ENCODE measurements around the gene UBXN6.

UBXN6 gene

DNA sequence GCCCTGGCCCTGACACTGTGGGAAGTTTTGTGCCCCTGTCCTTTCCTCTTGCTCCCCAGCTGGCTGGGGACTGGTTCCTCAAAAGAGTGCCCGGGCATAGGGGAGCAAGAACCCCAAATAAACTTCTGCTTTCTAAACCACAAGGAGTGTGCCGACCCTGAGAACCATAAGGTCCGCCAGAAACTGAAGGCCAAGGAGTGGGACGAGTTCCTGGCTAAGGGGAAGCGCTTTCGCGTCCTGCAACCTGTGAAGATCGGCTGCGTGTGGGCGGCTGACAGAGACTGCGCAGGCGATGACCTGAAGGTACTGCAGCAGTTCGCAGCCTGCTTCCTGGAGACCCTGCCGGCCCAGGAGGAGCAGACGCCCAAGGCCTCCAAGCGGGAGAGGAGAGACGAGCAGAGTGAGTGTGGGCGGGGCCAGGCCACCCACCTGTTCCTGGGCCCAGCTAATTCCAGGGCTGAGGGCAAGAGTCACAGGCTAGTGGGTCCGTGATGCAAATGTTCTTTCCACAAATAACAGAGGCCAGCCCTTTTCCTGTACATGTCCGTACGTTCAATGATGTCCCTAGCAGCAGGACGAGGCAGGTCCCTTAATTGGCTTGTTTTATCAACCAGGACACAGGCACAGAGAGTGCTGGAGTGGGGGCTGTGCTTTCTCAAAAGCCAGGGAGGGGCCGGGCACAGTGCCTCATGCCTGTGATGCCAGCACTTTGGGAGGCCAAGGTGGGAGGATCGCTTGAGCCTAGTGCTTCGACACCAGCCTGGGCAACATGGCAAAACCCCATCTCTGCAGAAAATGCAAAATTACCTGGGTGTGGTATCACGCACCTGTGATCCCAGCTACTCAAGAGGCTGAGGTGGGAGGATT, 25.6 kb downstream of the UBXN6 start:
- TF ChIP-seq, protein P1, sequence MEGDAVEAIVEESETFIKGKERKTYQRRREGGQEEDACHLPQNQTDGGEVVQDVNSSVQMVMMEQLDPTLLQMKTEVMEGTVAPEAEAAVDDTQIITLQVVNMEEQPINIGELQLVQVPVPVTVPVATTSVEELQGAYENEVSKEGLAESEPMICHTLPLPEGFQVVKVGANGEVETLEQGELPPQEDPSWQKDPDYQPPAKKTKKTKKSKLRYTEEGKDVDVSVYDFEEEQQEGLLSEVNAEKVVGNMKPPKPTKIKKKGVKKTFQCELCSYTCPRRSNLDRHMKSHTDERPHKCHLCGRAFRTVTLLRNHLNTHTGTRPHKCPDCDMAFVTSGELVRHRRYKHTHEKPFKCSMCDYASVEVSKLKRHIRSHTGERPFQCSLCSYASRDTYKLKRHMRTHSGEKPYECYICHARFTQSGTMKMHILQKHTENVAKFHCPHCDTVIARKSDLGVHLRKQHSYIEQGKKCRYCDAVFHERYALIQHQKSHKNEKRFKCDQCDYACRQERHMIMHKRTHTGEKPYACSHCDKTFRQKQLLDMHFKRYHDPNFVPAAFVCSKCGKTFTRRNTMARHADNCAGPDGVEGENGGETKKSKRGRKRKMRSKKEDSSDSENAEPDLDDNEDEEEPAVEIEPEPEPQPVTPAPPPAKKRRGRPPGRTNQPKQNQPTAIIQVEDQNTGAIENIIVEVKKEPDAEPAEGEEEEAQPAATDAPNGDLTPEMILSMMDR (IDR thresholded peaks at IDR 0.05), result no peak
- no peak for TF ChIP-seq ZFX (IDR thresholded peaks at IDR 0.05; ENCODE audit: borderline replicate concordance)
- H3K27ac ChIP-seq, result no peak overlapping the region

DNA sequence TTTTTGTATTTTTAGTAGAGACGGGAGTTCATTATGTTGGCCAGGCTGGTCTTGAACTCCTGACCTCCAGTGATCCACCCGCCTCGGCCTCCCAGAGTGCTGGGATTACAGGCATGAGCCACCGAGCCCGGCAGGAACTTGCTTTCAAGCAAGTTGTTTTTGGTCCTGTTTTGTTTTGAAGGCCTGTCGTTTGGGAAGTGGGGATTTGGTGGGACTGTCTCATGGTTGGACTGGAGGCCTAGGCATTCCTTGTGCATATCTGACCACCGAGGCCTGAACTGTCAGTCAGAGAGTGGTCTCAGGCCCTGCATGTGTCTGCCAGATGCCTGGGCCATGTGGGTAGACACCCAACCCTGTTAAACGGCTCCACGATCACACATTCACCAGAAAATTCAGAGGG, 26.3 kb downstream of the UBXN6 start:
- no peak overlapping the region for H3K27ac ChIP-seq
- TF ChIP-seq ZFX (IDR thresholded peaks at IDR 0.05; ENCODE audit: borderline replicate concordance), result no peak
- TF ChIP-seq, protein P1 (IDR thresholded peaks at IDR 0.05), result no peak

DNA sequence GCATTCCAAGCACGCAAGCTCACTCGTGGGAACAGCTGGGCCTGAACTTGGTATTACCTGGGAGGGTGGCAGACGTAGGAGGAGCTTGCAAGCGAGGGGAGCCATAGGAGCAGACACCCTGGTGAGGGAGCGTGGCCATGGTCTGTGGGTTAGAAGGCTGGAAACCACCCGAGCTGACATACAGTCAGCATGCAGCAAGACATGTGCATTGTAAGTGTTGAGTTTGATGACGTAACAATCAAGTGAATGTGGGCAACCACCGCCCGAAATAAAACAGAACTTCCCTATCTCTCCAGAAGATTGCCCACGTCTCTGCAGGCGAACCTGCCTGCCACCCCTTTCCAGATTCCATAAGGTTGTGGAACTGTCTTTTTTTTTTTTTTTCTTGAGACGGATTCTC, 26.8 kb downstream of the UBXN6 start:
- TF ChIP-seq, protein P1 (IDR thresholded peaks at IDR 0.05), result no peak
- no peak for TF ChIP-seq ZFX (IDR thresholded peaks at IDR 0.05; ENCODE audit: borderline replicate concordance)
- no peak overlapping the region for H3K27ac ChIP-seq

DNA sequence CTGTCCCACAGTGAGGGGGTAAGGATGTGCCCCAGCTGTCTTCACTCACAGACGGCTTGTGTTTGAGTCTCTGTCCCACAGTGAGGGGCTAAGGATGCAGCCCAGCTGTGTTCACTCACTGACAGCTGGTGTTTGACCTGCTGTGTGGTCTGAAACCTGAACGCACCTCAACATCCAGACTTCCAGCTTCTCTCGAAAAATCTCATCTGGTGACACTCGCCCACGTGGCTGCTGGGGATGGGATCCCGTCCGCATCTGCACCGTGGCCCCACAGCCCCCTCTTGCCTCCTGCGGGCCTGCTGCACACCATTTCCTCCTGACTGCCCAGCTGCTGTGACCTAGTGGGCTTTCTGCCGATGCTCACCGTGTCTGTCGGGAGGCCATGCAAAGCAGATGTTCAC, 27.8 kb downstream of the UBXN6 start:
- TF ChIP-seq ZFX (IDR thresholded peaks at IDR 0.05; ENCODE audit: borderline replicate concordance), result no peak
- TF ChIP-seq, protein P1 (IDR thresholded peaks at IDR 0.05), result no peak
- H3K27ac ChIP-seq, result no peak overlapping the region

DNA sequence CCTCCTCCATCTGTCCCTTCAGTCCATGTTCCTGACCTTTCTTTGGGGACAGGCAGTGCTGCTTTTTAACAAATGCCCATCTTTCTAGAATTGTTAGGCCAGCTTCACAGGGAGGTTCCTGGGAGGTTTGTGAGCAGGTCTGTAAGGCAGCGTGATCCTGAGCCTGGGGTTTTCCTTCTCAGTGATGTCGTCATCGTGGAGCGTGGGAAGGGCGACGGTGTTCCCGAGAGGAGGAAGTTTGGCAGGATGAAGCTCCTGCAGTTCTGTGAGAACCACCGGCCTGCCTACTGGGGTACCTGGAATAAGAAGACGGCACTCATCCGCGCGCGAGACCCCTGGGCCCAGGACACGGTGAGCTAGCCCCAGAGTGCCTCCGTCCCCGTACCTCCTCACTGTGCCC, 28.3 kb downstream of the UBXN6 start:
- TF ChIP-seq, protein P1 (IDR thresholded peaks at IDR 0.05), result no peak
- TF ChIP-seq ZFX (IDR thresholded peaks at IDR 0.05; ENCODE audit: borderline replicate concordance), result no peak
- H3K27ac ChIP-seq, result no peak overlapping the region

DNA sequence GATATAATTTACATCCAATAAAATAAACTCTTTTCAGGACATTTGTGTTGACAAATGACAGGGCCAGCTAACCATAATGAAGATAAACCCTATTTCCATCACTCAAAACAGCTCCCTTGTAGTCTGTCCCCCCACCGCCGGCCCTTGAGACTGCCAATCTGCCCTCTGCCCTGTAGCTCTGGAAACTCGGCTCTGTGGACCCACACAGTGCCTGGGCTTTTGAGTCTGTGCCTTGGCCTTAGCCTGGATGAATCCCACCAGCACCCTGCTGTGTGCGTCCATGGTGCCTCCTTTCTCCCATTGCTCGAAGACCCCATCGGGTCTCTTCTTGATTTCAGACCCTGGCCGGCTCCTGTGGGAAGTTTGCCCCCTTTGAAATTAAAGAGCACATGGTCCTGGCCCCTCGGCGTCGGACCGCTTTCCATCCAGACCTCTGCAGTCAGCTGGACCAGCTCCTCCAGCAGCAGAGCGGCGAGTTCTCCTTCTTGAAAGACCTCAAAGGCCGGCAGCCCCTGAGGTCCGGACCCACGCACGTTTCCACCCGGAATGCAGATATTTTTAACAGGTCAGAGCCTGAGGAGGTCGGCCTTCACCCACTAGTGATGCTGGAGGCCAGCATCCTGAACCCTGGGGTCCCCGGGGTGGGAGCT, 29.1 kb downstream of the UBXN6 start:
- H3K27ac ChIP-seq, result no peak overlapping the region

More for the DNA sequence above, 29.1 kb downstream of the UBXN6 start:
- no peak for TF ChIP-seq ZFX (IDR thresholded peaks at IDR 0.05; ENCODE audit: borderline replicate concordance)
- TF ChIP-seq, protein P1 (IDR thresholded peaks at IDR 0.05), result no peak
